ENCODE measurements around the gene DES.
A peak's percentile ranks its signal among the peaks of the same experiment; 100 is the strongest.

DES gene

GRCh38 chr2:219453671-219454590 is 35.8 kb downstream of the DES start:
- DNase-seq (ENCODE audit: low read depth) = peak; percentile 64

GRCh38 chr2:219455581-219455980 is 37.4 kb downstream of the DES start:
- no peak for DNase-seq (ENCODE audit: low read depth)

GRCh38 chr2:219457784-219458369 is 39.7 kb downstream of the DES start:
- DNase-seq (ENCODE audit: low read depth) = no peak

DNA sequence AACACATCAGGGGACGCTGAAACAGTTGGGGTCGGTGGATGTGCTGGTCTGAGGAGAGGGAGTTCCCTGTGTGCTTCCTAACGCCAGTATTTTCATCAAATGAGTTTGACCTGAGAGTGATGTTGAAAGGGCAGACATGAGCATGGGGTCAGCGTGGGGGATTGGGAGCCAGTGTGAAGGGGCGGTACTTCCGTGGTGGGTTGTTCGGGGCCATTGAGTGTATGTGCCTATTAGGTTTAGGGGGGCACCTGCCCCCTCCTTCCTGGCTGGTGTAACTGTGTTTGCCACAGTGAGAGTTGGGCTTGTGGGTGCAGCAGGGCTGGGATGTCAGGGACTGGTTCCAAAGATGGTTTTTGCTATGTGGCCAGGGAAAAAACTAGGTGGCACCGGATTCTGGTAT is 40.8 kb downstream of the DES start:
- no peak for DNase-seq (ENCODE audit: low read depth)

GRCh38 chr2:219459460-219460311 is 41.5 kb downstream of the DES start:
- DNase-seq (ENCODE audit: low read depth) = no peak

DNA sequence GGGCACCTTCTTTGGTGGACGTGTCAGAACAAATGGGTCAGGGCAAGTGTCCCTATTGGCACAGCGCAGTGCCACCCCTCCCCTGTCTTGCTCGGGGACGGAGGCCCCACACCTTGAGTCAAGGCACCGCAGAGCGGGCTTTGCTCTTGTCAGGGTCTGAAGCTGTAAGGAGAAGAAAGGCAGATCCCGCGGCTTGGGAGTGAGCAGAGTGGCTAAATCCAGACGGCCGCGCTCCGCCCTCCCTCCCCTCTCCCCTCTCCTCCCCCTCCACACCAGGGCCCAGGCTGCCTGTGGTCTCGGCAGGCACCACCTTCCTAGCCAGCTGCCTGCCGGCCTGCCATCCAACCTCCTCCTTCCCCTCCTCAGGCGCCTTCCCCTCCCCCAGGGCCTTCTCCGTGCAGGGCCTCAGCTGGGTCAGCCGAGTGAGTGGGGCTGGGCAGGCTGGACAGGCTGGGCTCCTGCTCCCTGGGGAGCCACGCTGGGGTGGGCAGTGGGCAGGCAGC is 42.3 kb downstream of the DES start:
- no peak for DNase-seq (ENCODE audit: low read depth)

GRCh38 chr2:219461047-219461514 is 42.9 kb downstream of the DES start:
- no peak for DNase-seq (ENCODE audit: low read depth)

DNA sequence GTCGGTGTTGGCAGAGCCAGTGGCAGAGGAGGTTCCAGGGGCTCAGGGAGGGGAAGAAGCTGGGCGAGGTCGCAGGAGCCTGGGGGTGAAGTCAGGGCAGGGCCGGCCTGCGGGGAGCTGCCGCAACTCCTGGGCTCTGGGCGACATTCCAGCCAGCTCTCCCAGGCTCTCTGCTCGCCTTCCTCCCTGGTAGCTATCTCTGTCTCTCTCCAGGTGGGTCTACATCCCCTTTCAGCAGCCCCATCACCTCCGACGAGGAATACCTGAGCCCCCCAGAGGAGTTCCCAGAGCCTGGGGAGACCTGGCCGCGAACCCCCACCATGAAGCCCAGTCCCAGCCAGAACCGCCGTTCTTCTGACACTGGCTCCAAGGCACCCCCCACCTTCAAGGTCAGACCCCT is 43.5 kb downstream of the DES start:
- DNase-seq (ENCODE audit: low read depth) = no peak

GRCh38 chr2:219462349-219462748 is 44.2 kb downstream of the DES start:
- no peak for DNase-seq (ENCODE audit: low read depth)

GRCh38 chr2:219464286-219465032 is 46.3 kb downstream of the DES start:
- no peak for DNase-seq (ENCODE audit: low read depth)

DNA sequence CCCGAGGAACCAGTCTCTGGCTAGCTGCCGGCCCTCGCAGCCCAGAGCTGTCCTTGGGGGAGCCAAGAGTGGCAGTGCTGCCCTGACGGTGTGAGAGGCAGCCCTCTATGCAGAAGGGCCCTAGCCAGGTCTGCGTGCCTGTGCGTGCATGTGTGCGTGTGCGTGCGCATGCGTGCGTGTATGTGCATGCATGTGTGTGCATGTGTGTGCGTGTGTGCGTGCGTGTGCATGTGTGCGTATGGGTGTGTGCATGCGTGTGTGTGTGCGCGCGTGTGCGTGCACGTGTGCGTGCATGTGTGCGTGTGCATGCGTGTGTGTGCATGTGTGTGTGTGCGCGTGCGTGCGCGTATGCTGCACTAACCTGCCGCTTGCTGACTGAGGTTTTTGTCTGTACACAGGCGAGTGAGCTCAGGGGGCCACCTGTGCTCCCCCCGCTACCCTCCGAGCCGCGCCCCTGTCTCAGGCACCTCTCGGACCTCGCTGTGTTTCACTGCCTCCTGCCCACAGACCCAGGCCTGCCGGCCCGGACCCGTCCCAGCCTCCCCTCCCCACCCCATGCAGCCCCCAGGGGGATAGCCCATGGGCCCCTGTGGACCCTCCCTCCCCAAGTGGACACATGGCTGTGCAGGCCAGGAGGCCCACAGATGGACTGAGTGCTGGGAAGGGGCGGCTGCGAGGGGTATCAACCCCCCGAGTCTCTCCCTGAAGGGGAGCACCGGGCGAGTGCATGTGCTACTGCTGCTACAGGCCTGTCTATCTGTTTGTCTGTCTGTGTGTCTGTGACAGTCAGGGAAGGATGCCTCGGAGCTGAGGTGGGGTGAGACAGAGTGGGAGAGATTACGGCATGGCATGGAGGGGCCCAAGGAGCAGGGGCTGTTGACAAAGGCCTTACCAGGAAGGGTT is 47.7 kb downstream of the DES start:
- no peak for DNase-seq (ENCODE audit: low read depth)

- DNase-seq (ENCODE audit: low read depth) = no peak
Observed at GRCh38 chr2:219466816-219467735, 48.9 kb downstream of the DES start.

- DNase-seq (ENCODE audit: low read depth) = no peak
Observed at GRCh38 chr2:219467736-219468075, 49.5 kb downstream of the DES start.

DNA sequence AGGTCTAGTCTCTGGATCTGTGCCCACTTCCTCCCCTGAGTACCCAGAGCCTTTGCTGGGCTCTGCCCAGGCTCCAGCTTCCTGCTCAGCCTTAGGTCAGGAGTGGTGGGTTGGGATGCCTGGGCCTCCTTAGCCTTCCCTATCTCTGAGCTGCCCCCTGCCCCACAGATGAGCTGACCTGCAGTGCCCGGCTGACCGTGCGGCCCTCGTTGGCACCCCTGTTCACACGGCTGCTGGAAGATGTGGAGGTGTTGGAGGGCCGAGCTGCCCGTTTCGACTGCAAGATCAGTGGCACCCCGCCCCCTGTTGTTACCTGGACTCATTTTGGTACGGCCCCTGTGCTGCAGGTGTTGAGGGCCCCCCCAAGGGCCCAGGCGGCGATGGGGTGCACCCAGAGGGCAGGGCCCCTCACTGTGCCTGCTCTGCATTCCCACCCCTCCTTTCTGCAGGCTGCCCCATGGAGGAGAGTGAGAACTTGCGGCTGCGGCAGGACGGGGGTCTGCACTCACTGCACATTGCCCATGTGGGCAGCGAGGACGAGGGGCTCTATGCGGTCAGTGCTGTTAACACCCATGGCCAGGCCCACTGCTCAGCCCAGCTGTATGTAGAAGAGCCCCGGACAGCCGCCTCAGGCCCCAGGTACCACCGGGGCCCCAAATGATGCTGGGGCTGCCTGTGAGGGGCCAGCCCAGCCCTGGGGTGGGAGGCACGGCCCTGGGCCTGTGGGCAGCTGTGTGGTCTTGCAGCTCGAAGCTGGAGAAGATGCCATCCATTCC is 50.4 kb downstream of the DES start:
- no peak for DNase-seq (ENCODE audit: low read depth)

- DNase-seq (ENCODE audit: low read depth) = no peak
Observed at GRCh38 chr2:219469186-219469724, 51.1 kb downstream of the DES start.

GRCh38 chr2:219470429-219470828 is 52.3 kb downstream of the DES start:
- DNase-seq (ENCODE audit: low read depth) = no peak

DNA sequence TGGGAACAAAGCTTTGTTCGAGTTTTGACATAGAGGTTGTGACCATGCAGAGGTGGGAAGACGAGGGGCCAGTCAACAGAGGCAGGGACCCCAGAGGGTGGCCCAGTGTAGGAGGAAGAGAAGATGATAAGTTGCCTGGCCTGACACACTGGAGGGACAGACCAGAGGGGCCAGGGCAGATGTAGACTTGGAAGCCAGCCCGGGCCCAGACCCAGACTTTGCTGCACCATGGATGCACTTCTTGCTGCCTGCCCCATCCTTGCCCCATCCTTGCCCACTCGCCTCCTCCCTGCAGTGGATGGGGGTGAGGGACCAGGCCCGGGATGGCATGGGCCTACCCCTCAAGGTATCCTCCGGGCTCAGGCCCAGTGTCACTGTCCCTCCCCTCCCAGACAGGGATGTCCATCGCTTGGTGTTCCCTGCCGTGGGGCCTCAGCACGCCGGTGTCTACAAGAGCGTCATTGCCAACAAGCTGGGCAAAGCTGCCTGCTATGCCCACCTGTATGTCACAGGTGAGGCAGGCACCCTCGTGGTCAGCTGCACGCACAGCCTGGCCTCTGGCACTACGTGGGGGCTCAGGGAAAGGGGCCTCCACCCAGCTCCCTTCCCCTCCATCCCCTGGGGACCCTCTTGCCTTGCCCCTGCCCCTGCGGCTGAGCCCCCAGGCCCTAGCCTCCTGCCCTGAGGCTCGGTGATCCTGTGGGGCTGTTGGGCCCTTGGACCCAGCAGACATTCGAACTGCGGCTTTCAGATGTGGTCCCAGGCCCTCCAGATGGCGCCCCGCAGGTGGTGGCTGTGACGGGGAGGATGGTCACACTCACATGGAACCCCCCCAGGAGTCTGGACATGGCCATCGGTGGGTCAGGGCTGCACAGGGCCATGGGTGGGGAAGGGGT is 53.5 kb downstream of the DES start:
- no peak for DNase-seq (ENCODE audit: low read depth)
